ENCODE data around the gene FLYWCH1.

Gene FLYWCH1

GRCh38 chr16:2968738-2969544 is 57.2 kb downstream of the FLYWCH1 start, which contains the start of gene PAQR4:
PAQR4 (plus strand) TSS chr16:2969348; CDS start chr16:2969675, 327 bp downstream.
- peak; percentile 98 for DNase-seq

DNA sequence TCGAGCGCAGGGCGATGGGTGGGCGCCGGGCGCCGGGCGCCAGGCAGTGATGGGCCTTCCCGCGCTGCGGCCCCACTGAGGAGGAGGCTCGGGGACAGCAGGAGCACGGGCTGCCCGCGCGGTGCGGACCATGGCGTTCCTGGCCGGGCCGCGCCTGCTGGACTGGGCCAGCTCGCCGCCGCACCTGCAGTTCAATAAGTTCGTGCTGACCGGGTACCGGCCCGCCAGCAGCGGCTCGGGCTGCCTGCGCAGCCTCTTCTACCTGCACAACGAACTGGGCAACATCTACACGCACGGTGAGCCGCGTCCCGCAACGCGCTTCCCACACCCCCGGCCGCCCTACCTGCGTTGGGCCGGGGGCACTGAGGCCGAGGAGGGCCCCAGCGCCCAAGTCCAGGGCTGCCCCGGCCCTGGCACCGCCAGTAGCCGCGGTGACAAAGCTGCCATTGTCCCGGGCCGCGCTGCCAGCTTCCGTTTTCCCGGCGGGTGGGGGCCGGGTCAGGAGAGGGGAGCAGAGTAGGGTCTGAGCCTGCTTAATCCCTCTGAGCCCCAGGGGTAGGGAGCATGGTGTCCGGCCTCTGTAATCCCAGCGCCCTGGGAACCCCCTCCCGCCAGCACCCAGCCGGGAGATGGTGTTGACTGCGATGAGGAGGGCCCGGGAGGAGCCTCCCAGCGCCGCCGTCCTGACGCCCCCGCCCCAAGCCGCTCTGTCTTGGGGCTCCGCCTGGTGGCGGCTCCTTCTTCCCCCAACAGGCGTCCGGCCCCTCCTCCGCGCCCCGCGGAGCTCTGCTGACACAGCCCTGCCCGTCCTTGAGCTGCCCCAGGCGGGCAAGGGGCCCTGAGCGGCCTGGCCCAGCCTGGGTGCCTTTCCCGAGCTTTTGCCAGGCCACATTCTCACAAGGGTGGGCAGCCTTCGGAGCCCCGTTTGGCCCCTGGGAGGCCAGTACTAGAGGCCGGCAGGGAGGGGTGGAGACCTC is 58.1 kb downstream of the FLYWCH1 start:
- peak; percentile 67 for DNase-seq

- DNase-seq: no peak
Observed at GRCh38 chr16:2970563-2970962, 58.8 kb downstream of the FLYWCH1 start.

- no peak for DNase-seq
Observed at GRCh38 chr16:2971134-2971984, 59.6 kb downstream of the FLYWCH1 start.

- no peak for DNase-seq
Observed at GRCh38 chr16:2971985-2972784, 60.5 kb downstream of the FLYWCH1 start.

DNA sequence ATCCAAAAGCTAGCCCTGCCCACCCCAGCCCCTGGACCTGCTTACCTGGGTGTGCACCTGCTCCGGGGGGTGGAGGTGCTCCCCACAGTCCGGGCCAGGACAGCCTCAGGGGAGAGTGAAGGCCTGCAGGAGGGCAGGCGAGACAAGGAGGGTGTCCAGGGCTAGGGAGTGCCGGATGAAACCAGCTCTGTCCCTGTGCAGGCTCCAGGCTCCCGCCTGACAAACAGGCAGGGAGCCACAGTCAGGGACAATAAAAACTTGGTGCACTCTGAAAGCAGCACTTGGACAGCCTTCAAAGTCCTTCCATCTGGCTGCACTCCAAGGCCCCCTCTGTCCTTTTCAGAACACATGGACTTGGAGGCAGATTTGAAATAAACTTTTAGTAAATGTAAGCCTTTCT is 61.4 kb downstream of the FLYWCH1 start:
- DNase-seq: no peak

GRCh38 chr16:2973605-2974318 is 62.0 kb downstream of the FLYWCH1 start:
- no peak for DNase-seq

DNA sequence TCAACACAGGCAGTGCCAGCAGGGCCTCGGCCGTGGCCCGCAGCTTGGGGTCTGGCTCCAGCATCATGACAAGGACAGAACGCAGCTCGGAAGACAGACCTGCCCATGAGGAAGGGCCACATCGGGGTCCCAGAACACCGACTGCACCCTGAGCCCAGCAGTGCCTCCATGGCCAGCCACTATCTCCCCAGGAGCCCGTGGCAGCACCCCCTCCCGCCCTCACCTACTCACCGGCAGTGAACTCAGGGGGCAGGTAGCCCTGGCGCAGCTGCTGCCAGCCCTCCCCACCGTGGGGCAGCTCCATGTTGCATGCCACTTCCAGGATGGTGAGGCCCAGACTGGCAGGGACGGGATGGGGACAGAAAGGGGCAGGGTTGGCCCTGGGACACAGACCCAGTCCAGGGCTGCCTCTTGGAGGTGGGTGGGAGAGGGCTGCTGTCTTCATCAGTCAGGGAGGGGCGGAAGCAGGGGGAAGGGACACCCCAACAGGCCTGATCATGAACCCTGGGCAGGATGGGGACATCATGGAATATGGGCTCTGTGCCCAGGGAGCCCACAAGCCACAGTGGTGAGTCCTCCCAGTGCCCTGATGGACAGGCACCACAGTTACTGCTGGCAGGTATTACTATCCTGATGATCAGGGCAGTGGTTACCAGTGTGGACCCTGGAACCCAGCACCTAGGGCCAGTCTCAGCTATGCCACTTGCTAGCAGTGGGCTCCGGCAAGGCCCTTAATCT is 62.8 kb downstream of the FLYWCH1 start:
- DNase-seq: no peak

- no peak for DNase-seq
Observed at GRCh38 chr16:2975161-2975795, 63.5 kb downstream of the FLYWCH1 start.

- DNase-seq: no peak
Observed at GRCh38 chr16:2976201-2976600, 64.5 kb downstream of the FLYWCH1 start.

GRCh38 chr16:2976673-2977072 is 64.9 kb downstream of the FLYWCH1 start:
- DNase-seq: no peak

- no peak for DNase-seq
Observed at GRCh38 chr16:2977440-2977839, 65.7 kb downstream of the FLYWCH1 start.

GRCh38 chr16:2979669-2980226 is 68.0 kb downstream of the FLYWCH1 start:
- peak; percentile 21 for DNase-seq

- peak; percentile 97 for DNase-seq
Observed at GRCh38 chr16:2980227-2981176, 68.8 kb downstream of the FLYWCH1 start, which contains the start of gene PKMYT1. PKMYT1 (minus strand) TSS chr16:2980446; CDS start chr16:2979657, 789 bp downstream.

DNA sequence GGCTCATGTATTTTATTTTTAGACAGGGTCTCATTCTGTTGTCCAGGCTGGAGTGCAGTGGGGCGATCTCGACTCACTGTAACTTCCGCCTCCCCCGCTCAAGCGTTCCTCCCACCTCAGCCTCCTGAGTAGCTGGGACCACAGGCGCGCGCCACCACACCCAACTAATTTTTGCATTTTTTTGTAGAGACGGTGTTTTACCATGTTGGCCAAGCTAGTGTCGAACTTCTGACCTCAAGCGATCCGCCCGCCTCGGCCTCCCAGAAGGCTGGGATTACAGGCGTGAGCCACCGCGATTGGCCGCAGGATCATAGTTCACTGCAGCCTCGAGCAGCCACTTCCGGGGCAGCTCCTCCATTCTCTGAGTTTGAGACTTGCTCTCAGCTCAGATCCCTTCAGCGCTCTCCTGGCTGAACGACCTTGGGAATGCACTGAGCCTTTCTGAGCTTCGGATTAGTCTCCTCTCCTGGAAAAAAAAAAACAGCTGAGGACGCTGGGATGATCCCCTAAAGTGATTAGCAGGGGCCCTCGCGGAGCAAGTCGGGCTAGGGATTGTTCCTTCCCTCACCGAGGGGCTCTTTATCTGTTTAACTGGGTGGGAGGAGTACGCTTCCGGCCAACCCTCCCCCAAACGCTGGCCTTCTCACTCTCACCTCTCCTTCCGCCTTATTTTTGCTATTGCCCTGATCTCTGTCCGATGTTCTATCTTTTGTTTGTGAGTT is 69.6 kb downstream of the FLYWCH1 start:
- DNase-seq: peak; percentile 39

- DNase-seq: no peak
Observed at GRCh38 chr16:2981899-2982250, 70.1 kb downstream of the FLYWCH1 start.

GRCh38 chr16:2982402-2982801 is 70.7 kb downstream of the FLYWCH1 start:
- no peak for DNase-seq

Data from right kidney (tissue), 1 donor.